GM12878 (cell line): ENCODE data around the gene FXYD6. TPM values are rescaled to one million over a fixed set of nuclear protein-coding genes. Genes with fewer than 3 reads are reported as not detected.

Experiments used
- ATAC-seq: fragments of 200-7000 bp; cut with Tn5 transposase; 3 replicates; pipeline ENCODE4 v1.9.1; 2020; ENCODE audit warnings: mild to moderate bottlenecking, moderate library complexity
- BruUV-seq: library from RNA; stranded (reverse); fragments of 400-500 nt; replicated peaks from 2 replicates; lab custom pipeline; 2021; lab: Mats Ljungman, UMichigan
- CTCF ChIA-PET: fragments of 300-600 bp; sonication (Branson Sonifier 250); formaldehyde crosslinking; extraction: SDS; loops from one replicate; lab custom pipeline; 2021; ENCODE audit warnings: inconsistent platforms; lab: Yijun Ruan, JAX
- POLR2A ChIA-PET: fragments of 350-600 bp; formaldehyde crosslinking; extraction: SDS; loops from one replicate; lab custom pipeline; 2021; ENCODE audit warnings: inconsistent platforms; lab: Charles Lee
- RAD21 ChIA-PET: fragments of 300-600 bp; sonication (Branson Sonifier 250); formaldehyde crosslinking; loops from one replicate; lab custom pipeline; 2023; ENCODE audit warnings: antibody characterized with exemption; ENCODE audit not compliant: unreplicated experiment; lab: Charles Lee
- SMC1A ChIA-PET: fragments of 300-600 bp; sonication (Branson Sonifier 250); formaldehyde crosslinking; loops from one replicate; lab custom pipeline; 2023; ENCODE audit not compliant: unreplicated experiment, uncharacterized antibody; lab: Charles Lee
- DNase-seq: peaks from one replicate; pipeline ENCODE4 v3.0.0-alpha.2; 2011; ENCODE audit warnings: low read depth, low spot score
- FAIRE-seq: peaks from 3 replicates; lab custom pipeline; 2011; peaks lifted over from hg19 to GRCh38; lab: Jason Lieb, UNC
- H2AFZ ChIP-seq: 2 replicates; pipeline ENCODE4 v1.6.0; 2011; ENCODE audit warnings: low read depth, low read length, control low read depth; ENCODE audit not compliant: control insufficient read depth
- H3K27ac ChIP-seq: 2 replicates; pipeline ENCODE4 v1.5.1; 2011; ENCODE audit warnings: control low read depth; ENCODE audit not compliant: control insufficient read depth, insufficient read depth
- H3K27me3 ChIP-seq, 2 experiments: replicated peaks in 1 of 2; 2 replicates each; pipeline versions ENCODE4 v1.6.0 to v1.6.1; 2011; ENCODE audit warnings: low read length in 1 of 2; ENCODE audit not compliant: control insufficient read depth in 2 of 2, insufficient read depth in 2 of 2
- H3K36me3 ChIP-seq, 2 experiments: 2 replicates each; pipeline ENCODE4 v1.5.1; 2011; ENCODE audit warnings: low read length in 1 of 2; ENCODE audit not compliant: control insufficient read depth in 2 of 2, insufficient read depth in 2 of 2
- H3K4me1 ChIP-seq: 2 replicates; pipeline ENCODE4 v1.6.1; 2011; ENCODE audit warnings: mild to moderate bottlenecking, low read length, moderate library complexity, mixed read lengths; ENCODE audit not compliant: control insufficient read depth, insufficient read depth
- H3K4me2 ChIP-seq: 2 replicates; pipeline ENCODE4 v1.6.0; 2011; ENCODE audit warnings: control low read depth; ENCODE audit not compliant: control insufficient read depth, insufficient read depth
- H3K4me3 ChIP-seq: fragments of 200-600 bp; sonication (generic); 2 replicates; pipeline ENCODE4 v1.5.1; 2016
- H3K79me2 ChIP-seq: 2 replicates; pipeline ENCODE4 v1.6.0; 2011; ENCODE audit warnings: low read length; ENCODE audit not compliant: control insufficient read depth, insufficient read depth
- H3K9ac ChIP-seq: 2 replicates; pipeline ENCODE4 v1.8.0; 2011; ENCODE audit warnings: low read length, control low read depth, mixed read lengths; ENCODE audit not compliant: control insufficient read depth, insufficient read depth
- H3K9me3 ChIP-seq: replicated peaks from 3 replicates; pipeline ENCODE4 v1.5.1; 2011; ENCODE audit warnings: mild to moderate bottlenecking, low read length; ENCODE audit not compliant: control insufficient read depth, insufficient read depth
- H4K20me1 ChIP-seq: 2 replicates; pipeline ENCODE4 v1.6.0; 2011; ENCODE audit not compliant: control insufficient read depth, insufficient read depth
- ASH2L ChIP-seq: fragments of 300-600, 200-600 bp; sonication (generic); IDR thresholded peaks from 2 replicates; pipeline ENCODE4 v1.6.1; 2017; ENCODE audit warnings: low read depth, mild to moderate bottlenecking, borderline replicate concordance
- BACH1 ChIP-seq: fragments of 450-650 bp; IDR thresholded peaks from 2 replicates; pipeline ENCODE4 v1.6.1; 2017; ENCODE audit warnings: mild to moderate bottlenecking, borderline replicate concordance
- CHD4 ChIP-seq: fragments of 200-600 bp; sonication (generic); IDR thresholded peaks from 2 replicates; pipeline ENCODE4 v1.6.1; 2016; ENCODE audit warnings: mild to moderate bottlenecking
- EED ChIP-seq: sonication (generic); IDR thresholded peaks from 2 replicates; pipeline ENCODE4 v1.6.1; 2016; ENCODE audit warnings: antibody characterized with exemption, low read depth
- ELK1 ChIP-seq: IDR thresholded peaks from 2 replicates; pipeline ENCODE4 v1.6.1; 2012; ENCODE audit warnings: low read depth, low read length, improper control_type of control experiment
- FOXK2 ChIP-seq: fragments of 450-650 bp; IDR thresholded peaks from 2 replicates; pipeline ENCODE4 v1.6.1; 2017; ENCODE audit warnings: mild to moderate bottlenecking, moderate library complexity
- GABPA ChIP-seq: IDR thresholded peaks from 2 replicates; pipeline ENCODE4 v1.6.1; 2014; ENCODE audit warnings: antibody characterized with exemption, low read depth, mild to moderate bottlenecking, inconsistent platforms
- HDGF ChIP-seq: fragments of 450-650 bp; IDR thresholded peaks from 2 replicates; pipeline ENCODE4 v1.6.1; 2016; ENCODE audit warnings: antibody characterized with exemption
- KLF5 ChIP-seq: fragments of 450-650 bp; IDR thresholded peaks from 2 replicates; pipeline ENCODE4 v1.6.1; 2014; ENCODE audit warnings: mild to moderate bottlenecking; ENCODE audit not compliant: partially characterized antibody
- MEF2B ChIP-seq: fragments of 450-650 bp; IDR thresholded peaks from 2 replicates; pipeline ENCODE4 v1.6.1; 2018; ENCODE audit warnings: mild to moderate bottlenecking, moderate library complexity; ENCODE audit not compliant: partially characterized antibody, poor library complexity, severe bottlenecking
- MTA3 ChIP-seq: IDR thresholded peaks from 2 replicates; pipeline ENCODE4 v1.6.1; 2012; ENCODE audit warnings: low read length, inconsistent platforms, borderline replicate concordance
- MYB ChIP-seq: fragments of 150-350 bp; IDR thresholded peaks from 2 replicates; pipeline ENCODE4 v1.6.1; 2014; ENCODE audit warnings: mild to moderate bottlenecking, low read depth, low read length, borderline replicate concordance
- PAX8 ChIP-seq: fragments of 450-650 bp; IDR thresholded peaks from 2 replicates; pipeline ENCODE4 v1.6.1; 2017; ENCODE audit warnings: mild to moderate bottlenecking, moderate library complexity
- SREBF2 ChIP-seq: IDR thresholded peaks from 2 replicates; pipeline ENCODE4 v1.6.1; 2012; ENCODE audit warnings: mild to moderate bottlenecking, low read length
- SRF ChIP-seq, 2 experiments: IDR thresholded peaks; 2 replicates each; pipeline ENCODE4 v1.6.1; 2011; ENCODE audit warnings: low read depth in 2 of 2, low read length in 2 of 2, mild to moderate bottlenecking in 1 of 2, moderate library complexity in 1 of 2
- WGBS: methylation state at CpG from one replicate; pipeline ENCODE4 v1.1.6; 2016; ENCODE audit warnings: low lambda C conversion rate; ENCODE audit not compliant: insufficient replicate concordance, insufficient coverage; ENCODE audit errors: missing lambda C conversion rate; 5-methylcytosine and 5-hydroxymethylcytosine counted together
- in situ Hi-C: fragments of 300-500 bp; cut with MboI; formaldehyde crosslinking; loops from 9 replicates; pipeline ENCODE4 v1.14.3; 2018; ENCODE audit warnings: mixed read lengths
- intact Hi-C: fragments of 100-400 bp; cut with micrococcal nuclease; formaldehyde crosslinking; loops from one replicate; pipeline ENCODE4 v1.14.2; 2022; ENCODE audit not compliant: unreplicated experiment
- polyA plus RNA-seq, 11 experiments: library from polyadenylated mRNA; depleted of rRNA in 4 of 11; unstranded in 6 of 11; stranded (reverse) in 5 of 11; fragments of >200 nt; fragmentation: Nextera tagmentation in 4 of 11; fragmentation: Illumina TruSeq in 1 of 11; extraction: Ambion mirVana in 4 of 11; extraction: Trizol in 1 of 11; gene quantifications; 1 replicate in 1 of 11; 2 replicates in 10 of 11; pipeline versions ENCODE4 v1.2.1 to v1.2.3, GENCODE V29; 2011 to 2016; ENCODE audit warnings: inconsistent platforms in 2 of 11, missing spikeins in 2 of 11, low read depth in 1 of 11
- total RNA-seq, 4 experiments: library from RNA; depleted of rRNA in 3 of 4; stranded (reverse); fragments of >200 nt in 3 of 4; fragmentation: Illumina TruSeq in 1 of 4; extraction: Trizol in 1 of 4; gene quantifications; 2 replicates each; pipeline versions ENCODE4 v1.2.1 to v1.2.3, GENCODE V29; 2013 to 2021
- TF ChIP-seq, protein P1 (sequence below): fragments of 450-650 bp; formaldehyde crosslinking; IDR thresholded peaks from 2 replicates; pipeline ENCODE4 v1.4.0; 2022; ENCODE audit warnings: mild to moderate bottlenecking, moderate library complexity
- TF ChIP-seq, protein P2 (sequence below): IDR thresholded peaks from 2 replicates; pipeline ENCODE4 v1.6.1; 2011; ENCODE audit warnings: borderline replicate concordance, low read depth, mild to moderate bottlenecking, moderate library complexity, low read length; ENCODE audit not compliant: insufficient read depth, poor library complexity, severe bottlenecking

Gene FXYD6
- total and polyA plus RNA-seq, 10 of the 15 experiments (the other 5 are each of a cell fraction or from before 2014, with no cell fraction given): 0.09 to 2.0 (median 0.23) TPM; not detected in 2

DNA sequence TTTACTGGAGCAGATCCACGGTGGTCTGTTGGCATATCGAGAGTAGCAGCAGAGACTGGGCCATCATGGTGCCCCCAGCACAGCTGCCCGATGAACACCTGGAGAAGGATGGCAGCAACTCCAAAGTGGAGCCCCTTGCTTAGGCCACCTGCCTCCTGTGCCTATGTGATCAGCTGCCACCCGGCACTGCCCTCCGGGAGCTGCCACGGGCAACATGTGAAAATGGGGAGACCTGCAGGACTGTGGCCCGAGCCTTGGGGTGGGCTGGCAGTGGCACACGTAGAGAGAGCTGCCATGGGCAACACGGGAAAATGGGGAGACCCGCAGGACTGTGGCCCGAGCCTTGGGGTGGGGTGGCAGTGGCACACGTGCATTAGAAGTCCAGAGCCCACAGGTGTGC is 55.0 kb downstream of the FXYD6 start:
- Histone ChIP-seq H3K9ac (no peak overlapping the region), H3K4me1 (peaks cover 38% of the 10 kb centered on the region), H3K9me3 (no peaks in the 10 kb centered on the region), H3K27me3 (no peaks in the 10 kb centered on the region), H2AFZ (no peak overlapping the region), H3K79me2 (peaks cover 2% of the 10 kb centered on the region; the same call in 1 of the 2 replicates), H4K20me1 (no peaks in the 10 kb centered on the region), H3K4me3 (no peak overlapping the region), H3K36me3 (no peaks in the 10 kb centered on the region), H3K4me2 (no peak overlapping the region), H3K27ac (no peak overlapping the region)
- SMC1A ChIA-PET: interaction anchor here (0.8 to 11.7 kb wide), 7 partner anchors 12 to 232 kb away, joined by 3 to 318 read pairs (median 5); no protein-coding TSS in a partner anchor
- 59% methylated on average over 12 of the region's 12 CpGs for WGBS
- TF ChIP-seq, protein P1, sequence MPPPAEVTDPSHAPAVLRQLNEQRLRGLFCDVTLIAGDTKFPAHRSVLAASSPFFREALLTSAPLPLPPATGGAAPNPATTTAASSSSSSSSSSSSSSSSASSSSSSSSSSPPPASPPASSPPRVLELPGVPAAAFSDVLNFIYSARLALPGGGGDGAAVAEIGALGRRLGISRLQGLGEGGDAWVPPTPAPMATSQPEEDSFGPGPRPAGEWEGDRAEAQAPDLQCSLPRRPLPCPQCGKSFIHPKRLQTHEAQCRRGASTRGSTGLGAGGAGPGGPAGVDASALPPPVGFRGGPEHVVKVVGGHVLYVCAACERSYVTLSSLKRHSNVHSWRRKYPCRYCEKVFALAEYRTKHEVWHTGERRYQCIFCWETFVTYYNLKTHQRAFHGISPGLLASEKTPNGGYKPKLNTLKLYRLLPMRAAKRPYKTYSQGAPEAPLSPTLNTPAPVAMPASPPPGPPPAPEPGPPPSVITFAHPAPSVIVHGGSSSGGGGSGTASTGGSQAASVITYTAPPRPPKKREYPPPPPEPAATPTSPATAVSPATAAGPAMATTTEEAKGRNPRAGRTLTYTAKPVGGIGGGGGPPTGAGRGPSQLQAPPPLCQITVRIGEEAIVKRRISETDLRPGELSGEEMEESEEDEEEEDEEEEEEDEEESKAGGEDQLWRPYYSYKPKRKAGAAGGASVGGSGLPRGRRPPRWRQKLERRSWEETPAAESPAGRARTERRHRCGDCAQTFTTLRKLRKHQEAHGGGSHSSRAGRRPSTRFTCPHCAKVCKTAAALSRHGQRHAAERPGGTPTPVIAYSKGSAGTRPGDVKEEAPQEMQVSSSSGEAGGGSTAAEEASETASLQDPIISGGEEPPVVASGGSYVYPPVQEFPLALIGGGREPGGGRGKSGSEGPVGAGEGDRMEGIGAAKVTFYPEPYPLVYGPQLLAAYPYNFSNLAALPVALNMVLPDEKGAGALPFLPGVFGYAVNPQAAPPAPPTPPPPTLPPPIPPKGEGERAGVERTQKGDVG: no peak
- TF ChIP-seq CHD4 (no peak), FOXK2 (no peak), KLF5 (no peak), MYB (no peak), PAX8 (no peak), MEF2B (no peak), BACH1 (no peak), SRF (IDR thresholded peaks at IDR 0.05; ENCODE audit: low read depth in 2 of 2, low read length in 2 of 2) (no peak), ELK1 (no peak), EED (no peak), ASH2L (no peak), GABPA (no peak), MTA3 (no peak), HDGF (no peak), SREBF2 (no peak)
- TF ChIP-seq, protein P2, sequence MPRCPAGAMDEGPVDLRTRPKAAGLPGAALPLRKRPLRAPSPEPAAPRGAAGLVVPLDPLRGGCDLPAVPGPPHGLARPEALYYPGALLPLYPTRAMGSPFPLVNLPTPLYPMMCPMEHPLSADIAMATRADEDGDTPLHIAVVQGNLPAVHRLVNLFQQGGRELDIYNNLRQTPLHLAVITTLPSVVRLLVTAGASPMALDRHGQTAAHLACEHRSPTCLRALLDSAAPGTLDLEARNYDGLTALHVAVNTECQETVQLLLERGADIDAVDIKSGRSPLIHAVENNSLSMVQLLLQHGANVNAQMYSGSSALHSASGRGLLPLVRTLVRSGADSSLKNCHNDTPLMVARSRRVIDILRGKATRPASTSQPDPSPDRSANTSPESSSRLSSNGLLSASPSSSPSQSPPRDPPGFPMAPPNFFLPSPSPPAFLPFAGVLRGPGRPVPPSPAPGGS: no peak
- ATAC-seq (no peak), DNase-seq (no peak), FAIRE-seq (no peak)
- in situ Hi-C loops: no loop called here
- BruUV-seq: no TSS peak
- intact Hi-C loops: no loop called here
- POLR2A ChIA-PET: interaction anchor here (0.9 to 1.5 kb wide), 3 partner anchors 10 to 324 kb away, joined by 4 read pairs; no protein-coding TSS in a partner anchor
- RAD21 ChIA-PET: interaction anchor here (1.0 to 22.6 kb wide), 5 partner anchors 15 to 232 kb away, joined by 3 to 393 read pairs (median 183); no protein-coding TSS in a partner anchor
- CTCF ChIA-PET: interaction anchor here (0.7 to 16.0 kb wide), 18 partner anchors 10 to 396 kb away, joined by 3 to 503 read pairs (median 4); no protein-coding TSS in a partner anchor
